ENCODE measurements around the gene TMEM95. TPM values are rescaled to one million over a fixed set of nuclear protein-coding genes. Genes with fewer than 3 reads are reported as not detected.

Gene TMEM95
- total RNA-seq, 1 experiment from 2014 or later, result not detected

DNA sequence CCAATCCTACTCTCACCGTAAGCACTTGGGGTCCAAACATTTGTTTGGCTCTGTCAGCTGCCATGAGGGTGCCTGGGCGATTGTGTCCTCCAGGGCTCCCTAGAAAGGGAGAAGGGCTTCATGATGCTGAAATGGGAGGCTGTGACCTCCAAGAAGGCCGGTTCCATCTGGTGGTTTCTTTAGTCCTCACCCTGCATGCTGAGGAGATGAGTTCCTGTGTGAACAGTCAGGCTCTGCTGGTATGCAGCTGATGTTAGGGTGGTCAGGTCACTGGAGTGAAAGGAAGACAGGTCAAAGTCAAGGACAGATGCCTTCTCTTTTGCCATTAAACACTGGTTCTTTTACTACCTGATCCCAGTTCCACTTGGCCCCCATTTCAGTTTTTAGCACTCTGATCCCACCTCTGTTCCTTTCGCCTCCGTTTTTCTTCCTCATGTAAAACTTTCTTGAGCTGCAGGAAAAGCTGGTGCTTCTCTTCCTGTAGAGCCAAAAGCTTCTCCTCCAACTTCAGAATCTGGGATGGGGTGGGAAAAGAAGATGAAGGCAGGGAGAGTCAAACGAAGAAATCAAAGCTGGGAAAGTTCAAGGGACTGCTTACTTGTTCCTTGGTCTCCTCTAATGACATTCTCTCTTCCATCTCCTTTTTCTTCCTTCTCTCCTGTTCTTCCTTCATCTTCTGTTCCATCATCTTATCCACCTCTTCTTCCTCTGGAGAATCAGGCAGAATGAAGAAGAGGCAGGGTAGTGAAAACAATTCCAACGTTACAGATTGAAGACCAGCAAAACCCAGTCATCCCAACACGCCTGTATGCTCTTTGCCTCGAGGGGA, 40.9 kb upstream of the TMEM95 start:
- H4K20me1 ChIP-seq (ENCODE audit: insufficient read depth), result peaks cover 34% of the 10 kb centered on the region
- POLR2A ChIA-PET, result interaction anchor here (1.0 to 2.3 kb wide), 5 partner anchors 16 to 90 kb away, joined by 3 to 11 read pairs (median 4); partner anchors contain the start of genes GABARAP, NEURL4, PHF23 and TMEM256
- no peaks in the 10 kb centered on the region for H3K9me3 ChIP-seq (ENCODE audit: control insufficient read depth in 1 of 2, insufficient read depth in 1 of 2, low read depth in 1 of 2, low read length in 2 of 2)
- H3K4me2 ChIP-seq (ENCODE audit: low read length), result peak overlapping the region; percentile 96
- peaks cover 32 to 59% of the 10 kb centered on the region in 2 experiments for H3K4me1 ChIP-seq (ENCODE audit: control insufficient read depth in 1 of 2, insufficient read depth in 2 of 2, low read length in 2 of 2)
- H3K36me3 ChIP-seq (ENCODE audit: control insufficient read depth in 1 of 2, insufficient read depth in 2 of 2, low read length in 2 of 2), result peaks cover 35 to 58% of the 10 kb centered on the region in 2 experiments
- H3K4me3 ChIP-seq (replicated peaks in 1 of 2; ENCODE audit: low read depth in 1 of 2, low read length in 2 of 2), result peak overlapping the region; percentile 81 to 96
- BruUV-seq (replicated peaks), result TSS peak; percentile 80
- DNase-seq (ENCODE audit: low read depth, low spot score), result no peak
- intact Hi-C loops (cut with micrococcal nuclease), result no loop called here
- RAD21 ChIA-PET (ENCODE audit: low non-redundant PET in 1 of 2, low total read pairs in 2 of 2, uncharacterized antibody in 2 of 2, unreplicated experiment in 2 of 2), result no interaction called here
- CTCF ChIA-PET, result interaction anchor here (0.6 to 2.2 kb wide), 8 partner anchors 11 to 262 kb away, joined by 3 to 7 read pairs (median 3); partner anchors contain the start of genes NEURL4 and SLC2A4
- no peaks in the 10 kb centered on the region for H3K9me2 ChIP-seq (ENCODE audit: insufficient read depth)
- no peaks in the 10 kb centered on the region for H3K27me3 ChIP-seq (ENCODE audit: insufficient read depth, low read length)
- peak; percentile 4; the same call in 1 of the 2 replicates for ATAC-seq
- peak overlapping the region; percentile 90 for H3K9ac ChIP-seq (ENCODE audit: low read length)
- H3K79me2 ChIP-seq (ENCODE audit: insufficient read depth, low read length), result peaks cover 56% of the 10 kb centered on the region
- no peak overlapping the region for H2AFZ ChIP-seq (ENCODE audit: low read depth, low read length, poor library complexity, severe bottlenecking)
- peak overlapping the region; percentile 93 for H3K27ac ChIP-seq (ENCODE audit: low read depth, low read length)
- TF ChIP-seq SIN3A (IDR thresholded peaks at IDR 0.05; ENCODE audit: low read depth) (peak; percentile 5; the same call in 1 of the 2 replicates), FOSL1 (IDR thresholded peaks at IDR 0.05; ENCODE audit: low read depth) (no peak), ELF1 (IDR thresholded peaks at IDR 0.05; ENCODE audit: borderline replicate concordance, low read depth) (no peak), ZNF274 (IDR thresholded peaks at IDR 0.05; ENCODE audit: low read depth, low read length) (no peak), YY1 (IDR thresholded peaks at IDR 0.05; ENCODE audit: extremely low read depth, insufficient replicate concordance, low read depth, low read length) (no peak)
- TF ChIP-seq, protein P1, sequence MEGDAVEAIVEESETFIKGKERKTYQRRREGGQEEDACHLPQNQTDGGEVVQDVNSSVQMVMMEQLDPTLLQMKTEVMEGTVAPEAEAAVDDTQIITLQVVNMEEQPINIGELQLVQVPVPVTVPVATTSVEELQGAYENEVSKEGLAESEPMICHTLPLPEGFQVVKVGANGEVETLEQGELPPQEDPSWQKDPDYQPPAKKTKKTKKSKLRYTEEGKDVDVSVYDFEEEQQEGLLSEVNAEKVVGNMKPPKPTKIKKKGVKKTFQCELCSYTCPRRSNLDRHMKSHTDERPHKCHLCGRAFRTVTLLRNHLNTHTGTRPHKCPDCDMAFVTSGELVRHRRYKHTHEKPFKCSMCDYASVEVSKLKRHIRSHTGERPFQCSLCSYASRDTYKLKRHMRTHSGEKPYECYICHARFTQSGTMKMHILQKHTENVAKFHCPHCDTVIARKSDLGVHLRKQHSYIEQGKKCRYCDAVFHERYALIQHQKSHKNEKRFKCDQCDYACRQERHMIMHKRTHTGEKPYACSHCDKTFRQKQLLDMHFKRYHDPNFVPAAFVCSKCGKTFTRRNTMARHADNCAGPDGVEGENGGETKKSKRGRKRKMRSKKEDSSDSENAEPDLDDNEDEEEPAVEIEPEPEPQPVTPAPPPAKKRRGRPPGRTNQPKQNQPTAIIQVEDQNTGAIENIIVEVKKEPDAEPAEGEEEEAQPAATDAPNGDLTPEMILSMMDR (IDR thresholded peaks at IDR 0.05 in 2 of 3, conservative IDR thresholded peaks at IDR 0.05 in 1 of 3; ENCODE audit: borderline replicate concordance in 1 of 3, insufficient read depth in 1 of 3, low read depth in 2 of 3, low read length in 2 of 3), result no peak
- TF ChIP-seq, protein P2, sequence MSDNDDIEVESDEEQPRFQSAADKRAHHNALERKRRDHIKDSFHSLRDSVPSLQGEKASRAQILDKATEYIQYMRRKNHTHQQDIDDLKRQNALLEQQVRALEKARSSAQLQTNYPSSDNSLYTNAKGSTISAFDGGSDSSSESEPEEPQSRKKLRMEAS (IDR thresholded peaks at IDR 0.05), result no peak
- TF ChIP-seq, protein P3, sequence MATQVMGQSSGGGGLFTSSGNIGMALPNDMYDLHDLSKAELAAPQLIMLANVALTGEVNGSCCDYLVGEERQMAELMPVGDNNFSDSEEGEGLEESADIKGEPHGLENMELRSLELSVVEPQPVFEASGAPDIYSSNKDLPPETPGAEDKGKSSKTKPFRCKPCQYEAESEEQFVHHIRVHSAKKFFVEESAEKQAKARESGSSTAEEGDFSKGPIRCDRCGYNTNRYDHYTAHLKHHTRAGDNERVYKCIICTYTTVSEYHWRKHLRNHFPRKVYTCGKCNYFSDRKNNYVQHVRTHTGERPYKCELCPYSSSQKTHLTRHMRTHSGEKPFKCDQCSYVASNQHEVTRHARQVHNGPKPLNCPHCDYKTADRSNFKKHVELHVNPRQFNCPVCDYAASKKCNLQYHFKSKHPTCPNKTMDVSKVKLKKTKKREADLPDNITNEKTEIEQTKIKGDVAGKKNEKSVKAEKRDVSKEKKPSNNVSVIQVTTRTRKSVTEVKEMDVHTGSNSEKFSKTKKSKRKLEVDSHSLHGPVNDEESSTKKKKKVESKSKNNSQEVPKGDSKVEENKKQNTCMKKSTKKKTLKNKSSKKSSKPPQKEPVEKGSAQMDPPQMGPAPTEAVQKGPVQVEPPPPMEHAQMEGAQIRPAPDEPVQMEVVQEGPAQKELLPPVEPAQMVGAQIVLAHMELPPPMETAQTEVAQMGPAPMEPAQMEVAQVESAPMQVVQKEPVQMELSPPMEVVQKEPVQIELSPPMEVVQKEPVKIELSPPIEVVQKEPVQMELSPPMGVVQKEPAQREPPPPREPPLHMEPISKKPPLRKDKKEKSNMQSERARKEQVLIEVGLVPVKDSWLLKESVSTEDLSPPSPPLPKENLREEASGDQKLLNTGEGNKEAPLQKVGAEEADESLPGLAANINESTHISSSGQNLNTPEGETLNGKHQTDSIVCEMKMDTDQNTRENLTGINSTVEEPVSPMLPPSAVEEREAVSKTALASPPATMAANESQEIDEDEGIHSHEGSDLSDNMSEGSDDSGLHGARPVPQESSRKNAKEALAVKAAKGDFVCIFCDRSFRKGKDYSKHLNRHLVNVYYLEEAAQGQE (IDR thresholded peaks at IDR 0.05; ENCODE audit: low read depth), result no peak
